Mesodermal cell (in vitro differentiated cells): ENCODE measurements around the gene ACSL4.

Source experiments
- H3K27ac ChIP-seq: 2 replicates; pipeline ENCODE4 v1.7.0; 2013; ENCODE audit warnings: mild to moderate bottlenecking, low read depth, low read length, moderate library complexity; ENCODE audit not compliant: severe bottlenecking
- H3K36me3 ChIP-seq: 2 replicates; pipeline ENCODE4 v1.7.1; 2013; ENCODE audit warnings: mild to moderate bottlenecking, low read length, moderate library complexity; ENCODE audit not compliant: control insufficient read depth, insufficient read depth
- H3K4me1 ChIP-seq: one replicate; pipeline ENCODE4 v1.7.1; 2013; ENCODE audit warnings: mild to moderate bottlenecking, low read length; ENCODE audit not compliant: insufficient read depth, control insufficient read depth, poor library complexity, severe bottlenecking
- H3K4me3 ChIP-seq: 2 replicates; pipeline ENCODE4 v1.7.0; 2013; ENCODE audit warnings: low read length, control low read depth, mild to moderate bottlenecking; ENCODE audit not compliant: insufficient read depth, poor library complexity, severe bottlenecking; ENCODE audit errors: extremely low read depth
- H3K9me3 ChIP-seq: 2 replicates; pipeline ENCODE4 v1.7.1; 2013; ENCODE audit warnings: mild to moderate bottlenecking, low read length, moderate library complexity; ENCODE audit not compliant: control insufficient read depth
- WGBS, 2 experiments: methylation state at CpG; one replicate each; pipeline ENCODE4 v1.1.5; 2013; ENCODE audit warnings: missing lambda C conversion rate in 2 of 2; ENCODE audit not compliant: insufficient coverage in 2 of 2; 5-methylcytosine and 5-hydroxymethylcytosine counted together

The ACSL4 gene

DNA sequence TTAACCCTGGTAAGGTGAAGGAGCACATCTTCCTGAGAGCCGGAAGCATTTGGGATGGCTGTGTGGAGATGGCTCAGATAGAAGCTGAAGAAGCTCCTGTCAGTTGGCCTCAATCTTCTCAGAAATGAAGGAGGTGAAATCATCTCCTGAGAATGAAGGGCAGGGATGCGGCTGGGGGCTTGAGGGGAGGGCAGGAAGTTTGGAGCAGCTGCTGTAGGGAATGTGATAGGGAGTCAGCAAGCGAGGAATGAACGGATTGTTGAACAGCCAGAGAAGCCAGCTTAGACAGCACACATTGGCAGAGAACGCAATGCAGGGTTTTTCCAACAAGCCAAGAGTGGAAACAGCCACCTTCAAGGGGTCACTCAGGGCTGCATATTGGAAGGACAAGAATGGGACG lies 118.1 kb downstream of the ACSL4 start:
- Histone ChIP-seq H3K36me3 (no peaks in the 10 kb centered on the region), H3K27ac (no peak overlapping the region), H3K9me3 (no peaks in the 10 kb centered on the region), H3K4me1 (peaks cover 8% of the 10 kb centered on the region), H3K4me3 (no peak overlapping the region)
- 78 to 83% methylated on average over 4 to 5 of the region's 6 CpGs for WGBS, 2 experiments

DNA sequence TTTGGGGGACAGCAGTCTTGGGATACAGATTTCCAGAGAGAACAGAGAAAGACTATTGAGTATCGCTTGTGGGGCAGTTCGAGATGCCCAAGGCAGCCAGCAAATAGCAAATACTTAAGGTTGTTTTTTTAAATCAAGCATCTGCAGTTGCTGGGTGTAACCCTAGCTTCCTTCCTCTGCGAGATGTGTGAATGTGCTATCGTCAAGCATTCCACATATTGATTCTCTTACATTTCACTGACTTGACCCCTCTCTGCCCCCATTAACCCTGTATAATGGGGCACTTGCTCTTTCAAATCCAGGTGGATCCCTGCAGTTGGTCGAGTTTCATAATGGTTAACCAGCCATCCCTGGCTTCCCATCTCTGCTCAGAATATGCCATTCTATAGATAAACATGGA lies 131.6 kb downstream of the ACSL4 start:
- WGBS, 2 experiments = 79% methylated on average over 2 of the region's 5 CpGs; no CpG with 5 or more reads in 1 of the 2 experiments
- Histone ChIP-seq H3K36me3 (no peaks in the 10 kb centered on the region), H3K27ac (no peak overlapping the region)

DNA sequence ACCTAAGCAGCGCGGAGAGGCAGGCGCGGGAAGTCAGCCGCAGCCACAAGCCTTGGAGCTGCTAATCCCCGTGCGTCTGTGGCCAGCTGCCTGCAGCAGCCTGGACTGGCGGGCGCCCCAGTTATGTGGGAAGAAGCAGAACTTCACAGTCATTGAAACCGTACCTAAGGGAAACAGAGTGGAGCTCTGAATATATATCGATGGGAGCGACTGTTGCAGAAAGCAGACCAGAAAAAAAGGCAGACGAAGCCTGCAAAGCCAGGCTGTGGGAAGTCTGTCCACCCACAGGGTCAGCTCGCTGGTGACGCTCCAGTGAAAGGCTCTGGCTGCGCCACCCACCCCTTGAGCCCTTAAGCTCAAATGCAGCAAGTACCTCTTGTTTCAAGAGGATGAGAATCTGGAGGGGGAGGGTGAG lies 132.8 kb downstream of the ACSL4 start:
- no peak overlapping the region for H3K4me3 ChIP-seq
- H3K27ac ChIP-seq = no peak overlapping the region
- H3K4me1 ChIP-seq = no peaks in the 10 kb centered on the region
- no peaks in the 10 kb centered on the region for H3K9me3 ChIP-seq
- H3K36me3 ChIP-seq = no peaks in the 10 kb centered on the region
- WGBS, 2 experiments = 33 to 74% methylated on average over 3 to 10 of the region's 16 CpGs

More for the DNA sequence above, 131.6 kb downstream of the ACSL4 start:
- Histone ChIP-seq H3K4me1 (no peaks in the 10 kb centered on the region), H3K9me3 (no peaks in the 10 kb centered on the region), H3K4me3 (no peak overlapping the region)

DNA sequence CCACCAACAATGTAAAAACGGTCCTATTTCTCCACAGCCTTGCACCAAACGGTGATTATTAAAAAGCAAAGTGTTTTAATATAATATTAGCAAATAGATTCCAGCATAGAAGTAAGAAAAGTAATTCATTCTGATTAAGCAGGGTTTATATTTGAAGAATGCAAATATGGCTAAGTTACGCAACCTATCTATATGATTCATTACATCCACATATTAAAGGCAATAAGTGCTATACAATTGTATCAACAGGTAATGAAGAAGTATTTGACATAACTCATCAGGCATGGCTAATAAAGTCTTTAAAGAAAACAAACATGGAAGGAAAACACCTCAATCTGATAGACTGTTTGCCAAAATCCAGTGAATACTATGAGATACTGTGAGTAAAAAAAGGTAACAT lies 137.0 kb downstream of the ACSL4 start:
- Histone ChIP-seq H3K27ac (no peak overlapping the region), H3K36me3 (no peaks in the 10 kb centered on the region), H3K4me1 (no peaks in the 10 kb centered on the region), H3K9me3 (no peaks in the 10 kb centered on the region), H3K4me3 (no peak overlapping the region)
- no CpG with 5 or more reads among the region's 3 CpGs for WGBS, 2 experiments
